Spleen (tissue), 7 donors: ENCODE data around the gene MRPL21.

ENCODE experiments used
- POLR2A ChIP-seq, 3 donors: fragments of 450-650 bp; IDR thresholded peaks; one replicate each; pipeline ENCODE4 v1.5.1; 2017; ENCODE audit warnings: antibody characterized with exemption in 3 of 3, mild to moderate bottlenecking in 1 of 3
- TF ChIP-seq, protein P1 (sequence below), 11 experiments: fragments of 200-600 bp in 7 of 11; fragments of 450-650 bp in 4 of 11; sonication (generic) in 4 of 11; IDR thresholded peaks in 8 of 11; conservative IDR thresholded peaks in 3 of 11; 1 replicate in 7 of 11; 2 replicates in 4 of 11; pipeline versions ENCODE4 v1.4.0 to v1.8.0; 2016 to 2021; ENCODE audit warnings: antibody characterized with exemption in 11 of 11, inconsistent platforms in 4 of 11, mild to moderate bottlenecking in 1 of 11
- donor health status: DM: no; HTN: no; CAD: no; lungs with moderate emphysema.
- donor health status: DM: no; HTN: no; CAD: no.
- donor health status: DM: no; HTN: no; CAD: no.

DNA sequence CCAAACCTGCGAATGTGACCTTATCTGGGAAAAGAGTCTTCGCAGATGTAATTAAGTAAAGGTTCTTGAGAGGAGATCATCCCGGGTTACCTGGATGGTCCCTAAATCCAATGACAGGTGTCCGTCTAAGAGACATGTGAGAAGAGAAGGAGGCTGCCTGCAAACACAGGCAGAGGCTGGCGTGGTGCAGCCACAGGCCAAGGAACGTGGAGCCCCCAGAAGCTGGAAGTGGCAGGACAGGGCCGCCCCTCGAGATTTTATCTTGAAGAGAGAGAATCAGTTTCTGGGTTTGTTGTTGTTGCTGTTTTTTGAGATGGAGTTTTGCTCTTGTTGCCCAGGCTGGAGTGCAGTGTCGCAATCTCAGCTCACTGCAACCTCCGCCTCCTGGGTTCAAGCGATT is 43.5 kb upstream of the MRPL21 start:
- TF ChIP-seq, protein P1, sequence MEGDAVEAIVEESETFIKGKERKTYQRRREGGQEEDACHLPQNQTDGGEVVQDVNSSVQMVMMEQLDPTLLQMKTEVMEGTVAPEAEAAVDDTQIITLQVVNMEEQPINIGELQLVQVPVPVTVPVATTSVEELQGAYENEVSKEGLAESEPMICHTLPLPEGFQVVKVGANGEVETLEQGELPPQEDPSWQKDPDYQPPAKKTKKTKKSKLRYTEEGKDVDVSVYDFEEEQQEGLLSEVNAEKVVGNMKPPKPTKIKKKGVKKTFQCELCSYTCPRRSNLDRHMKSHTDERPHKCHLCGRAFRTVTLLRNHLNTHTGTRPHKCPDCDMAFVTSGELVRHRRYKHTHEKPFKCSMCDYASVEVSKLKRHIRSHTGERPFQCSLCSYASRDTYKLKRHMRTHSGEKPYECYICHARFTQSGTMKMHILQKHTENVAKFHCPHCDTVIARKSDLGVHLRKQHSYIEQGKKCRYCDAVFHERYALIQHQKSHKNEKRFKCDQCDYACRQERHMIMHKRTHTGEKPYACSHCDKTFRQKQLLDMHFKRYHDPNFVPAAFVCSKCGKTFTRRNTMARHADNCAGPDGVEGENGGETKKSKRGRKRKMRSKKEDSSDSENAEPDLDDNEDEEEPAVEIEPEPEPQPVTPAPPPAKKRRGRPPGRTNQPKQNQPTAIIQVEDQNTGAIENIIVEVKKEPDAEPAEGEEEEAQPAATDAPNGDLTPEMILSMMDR (IDR thresholded peaks at IDR 0.05 in 8 of 11, conservative IDR thresholded peaks at IDR 0.05 in 3 of 11) = no peak
- TF ChIP-seq POLR2A (IDR thresholded peaks at IDR 0.05) = no peak
